Right kidney (tissue), 9 donors: ENCODE results near the gene VBP1.
A peak's percentile ranks its signal among the peaks of the same experiment; 100 is the strongest.
"Not testable (repeated sequence)": the region's sequence is repeated elsewhere in the genome, so short reads cannot be mapped to it uniquely, and the experiment has no call there.

ENCODE experiments used
- DNase-seq: peaks from one replicate; pipeline ENCODE4 v3.0.0-alpha.2; 2016
- long read RNA-seq, 8 donors: transcript quantifications; one replicate each; lab custom pipeline, GENCODE V29; 2026

Gene VBP1, protein sequence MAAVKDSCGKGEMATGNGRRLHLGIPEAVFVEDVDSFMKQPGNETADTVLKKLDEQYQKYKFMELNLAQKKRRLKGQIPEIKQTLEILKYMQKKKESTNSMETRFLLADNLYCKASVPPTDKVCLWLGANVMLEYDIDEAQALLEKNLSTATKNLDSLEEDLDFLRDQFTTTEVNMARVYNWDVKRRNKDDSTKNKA
- long read RNA-seq, donor 1, transcript VBP1-201 (6 exons, 1,686 nt) = major isoform, 55 of 158 reads
- long read RNA-seq, donor 1, partial matches to known transcripts = 95 of 158 reads
- long read RNA-seq, donor 1, other reads (novel, unspliced or antisense) = 7 of 158 reads
- long read RNA-seq, donor 2, transcript VBP1-201 (6 exons, 1,686 nt) = major isoform, 26 of 105 reads
- long read RNA-seq, donor 2, partial matches to known transcripts = 79 of 105 reads
- long read RNA-seq, donor 2, other reads (novel, unspliced or antisense) = 0 of 105 reads
- long read RNA-seq, donor 3, transcript VBP1-201 (6 exons, 1,686 nt) = major isoform, 16 of 49 reads
- long read RNA-seq, donor 3, partial matches to known transcripts = 33 of 49 reads
- long read RNA-seq, donor 3, other reads (novel, unspliced or antisense) = 0 of 49 reads
- long read RNA-seq, donor 4, transcript VBP1-201 (6 exons, 1,686 nt) = major isoform, 32 of 91 reads
- long read RNA-seq, donor 4, partial matches to known transcripts = 59 of 91 reads
- long read RNA-seq, donor 4, other reads (novel, unspliced or antisense) = 0 of 91 reads
- long read RNA-seq, donor 5, transcript VBP1-201 (6 exons, 1,686 nt) = major isoform, 48 of 81 reads
- long read RNA-seq, donor 5, partial matches to known transcripts = 33 of 81 reads
- long read RNA-seq, donor 5, other reads (novel, unspliced or antisense) = 0 of 81 reads
- long read RNA-seq, donor 6, transcript VBP1-201 (6 exons, 1,686 nt) = major isoform, 22 of 22 reads
- long read RNA-seq, donor 6, partial matches to known transcripts = 0 of 22 reads
- long read RNA-seq, donor 6, other reads (novel, unspliced or antisense) = 0 of 22 reads
- long read RNA-seq, donor 7, transcript VBP1-201 (6 exons, 1,686 nt) = major isoform, 38 of 38 reads
- long read RNA-seq, donor 7, partial matches to known transcripts = 0 of 38 reads
- long read RNA-seq, donor 7, other reads (novel, unspliced or antisense) = 0 of 38 reads
- long read RNA-seq, donor 8, transcript VBP1-201 (6 exons, 1,686 nt) = major isoform, 27 of 27 reads
- long read RNA-seq, donor 8, partial matches to known transcripts = 0 of 27 reads
- long read RNA-seq, donor 8, other reads (novel, unspliced or antisense) = 0 of 27 reads

DNA sequence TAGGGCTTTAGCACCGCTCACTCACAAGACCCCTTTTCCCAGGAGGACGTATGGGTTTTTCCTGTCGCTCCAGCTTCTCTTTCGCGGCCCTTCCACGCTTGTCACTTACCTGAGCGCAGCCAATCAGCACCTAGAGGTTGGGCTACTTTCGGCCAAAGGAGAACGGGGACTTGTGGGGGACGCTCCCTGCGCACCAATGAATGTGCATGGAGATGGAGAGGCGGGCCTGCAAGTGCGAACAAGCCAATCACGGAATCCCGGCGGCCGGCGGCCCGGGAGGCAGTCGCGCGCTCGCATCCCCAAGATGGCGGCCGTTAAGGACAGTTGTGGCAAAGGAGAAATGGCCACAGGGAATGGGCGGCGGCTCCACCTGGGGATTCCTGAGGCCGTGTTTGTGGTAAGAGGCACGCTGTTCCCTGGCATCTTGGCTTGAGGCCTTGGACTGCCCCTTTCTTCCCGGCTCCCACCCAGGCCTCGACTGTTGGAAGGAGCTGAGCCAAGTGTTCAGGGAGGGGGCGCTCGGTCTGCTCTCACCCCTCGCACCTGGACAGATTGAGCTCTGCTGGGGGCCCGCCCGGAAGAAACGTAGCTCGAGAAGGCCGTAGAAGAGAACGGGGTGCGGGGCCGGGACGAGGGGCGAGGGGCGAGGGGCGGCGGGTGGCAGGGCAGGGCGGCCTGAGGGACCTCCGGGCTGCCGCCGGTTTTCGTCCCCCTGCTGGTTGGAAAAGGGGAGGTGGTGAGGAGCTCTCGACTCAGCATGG lies at the start of gene VBP1:
VBP1 (plus strand) TSS at position 282 of the 761 bp plus-strand sequence; CDS start at position 305, 23 bp downstream.
- peak; percentile 79 for DNase-seq

DNA sequence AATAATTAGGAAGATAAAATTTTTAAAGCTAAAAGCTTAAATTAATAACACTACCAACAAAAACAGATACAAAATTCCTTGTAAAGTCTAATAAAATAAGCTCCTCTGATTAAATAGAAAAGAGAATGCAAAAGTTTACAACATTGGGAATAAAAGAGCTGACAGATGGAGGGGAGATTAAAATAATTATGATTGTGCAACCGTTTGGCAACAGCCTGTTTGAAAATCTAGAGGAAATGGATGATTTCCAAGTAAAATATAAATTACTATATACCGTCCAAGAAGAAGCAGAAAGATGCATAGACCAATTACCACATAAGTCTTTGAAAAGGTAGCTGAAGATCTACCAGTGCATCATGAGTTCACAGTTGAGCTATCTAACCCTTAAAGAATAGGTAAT lies 46.4 kb upstream of the VBP1 start:
- no peak for DNase-seq

DNA sequence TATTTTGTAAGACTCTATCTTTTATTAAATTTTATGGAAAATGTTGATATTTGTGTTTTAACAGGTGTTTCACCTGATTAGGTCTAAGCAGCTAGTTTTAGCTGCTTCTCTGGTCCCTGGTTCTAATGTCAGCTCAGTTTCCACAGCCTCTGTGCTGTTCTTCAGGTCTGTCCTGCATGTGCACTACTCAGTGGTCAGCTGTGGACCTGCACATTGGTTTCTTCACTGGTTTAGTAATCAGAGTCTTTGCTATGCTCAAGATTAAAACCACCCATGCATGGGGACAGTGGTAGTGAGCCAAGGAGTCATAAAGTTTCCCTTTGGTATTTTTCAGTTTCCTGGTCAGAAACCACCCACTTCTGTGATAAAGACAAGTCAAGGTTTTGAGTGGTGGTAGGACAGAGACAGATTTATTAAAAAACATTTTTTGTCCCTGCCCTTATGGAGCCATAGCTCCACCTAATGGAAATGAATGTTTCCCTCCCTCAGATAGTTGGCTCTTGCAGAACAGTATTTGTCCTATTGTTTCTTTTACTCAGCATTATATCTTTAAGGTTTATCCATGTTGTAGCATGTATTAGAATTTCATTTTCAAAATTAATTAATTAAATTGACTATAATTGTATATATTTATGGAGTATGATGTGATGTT lies 36.8 kb upstream of the VBP1 start:
- no peak for DNase-seq

DNA sequence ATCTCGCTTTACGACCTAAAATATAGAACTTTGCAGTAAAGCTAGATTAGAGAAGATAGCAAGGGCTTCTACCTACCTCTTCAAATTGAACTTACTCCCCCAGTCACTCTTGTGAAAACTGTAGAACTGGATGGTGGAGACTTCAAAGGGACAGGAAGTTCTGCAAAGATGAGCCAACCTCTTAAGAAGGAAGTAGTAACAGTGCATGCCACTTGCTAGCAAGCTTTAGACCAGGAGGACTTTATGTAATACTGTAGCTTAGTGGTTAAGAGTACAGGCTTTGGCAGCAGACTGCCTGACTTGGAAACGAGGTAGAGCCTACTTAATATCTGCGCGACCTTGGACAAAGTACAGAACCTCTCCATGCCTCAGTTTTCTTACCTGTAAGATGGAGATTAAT lies 27.5 kb upstream of the VBP1 start:
- no peak for DNase-seq

DNA sequence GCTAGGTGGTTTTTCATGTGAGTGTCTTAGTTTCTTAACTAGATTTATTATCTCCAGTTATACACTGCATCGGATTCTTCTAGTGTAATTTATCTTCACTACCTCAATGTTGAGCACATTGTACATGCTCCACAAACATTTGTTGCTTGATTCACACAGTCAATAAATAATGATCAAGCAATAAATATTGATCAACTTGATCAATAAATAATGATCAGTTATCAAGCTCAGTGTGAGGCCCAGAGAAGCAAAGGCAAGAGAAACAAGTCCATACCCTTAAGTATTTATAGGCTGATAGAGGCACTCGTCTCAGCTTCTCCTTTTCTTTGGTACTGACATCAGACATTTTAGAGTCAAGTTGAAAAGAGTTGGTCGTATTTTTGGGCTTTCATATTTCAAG lies 5.1 kb upstream of the VBP1 start:
- no peak for DNase-seq

DNA sequence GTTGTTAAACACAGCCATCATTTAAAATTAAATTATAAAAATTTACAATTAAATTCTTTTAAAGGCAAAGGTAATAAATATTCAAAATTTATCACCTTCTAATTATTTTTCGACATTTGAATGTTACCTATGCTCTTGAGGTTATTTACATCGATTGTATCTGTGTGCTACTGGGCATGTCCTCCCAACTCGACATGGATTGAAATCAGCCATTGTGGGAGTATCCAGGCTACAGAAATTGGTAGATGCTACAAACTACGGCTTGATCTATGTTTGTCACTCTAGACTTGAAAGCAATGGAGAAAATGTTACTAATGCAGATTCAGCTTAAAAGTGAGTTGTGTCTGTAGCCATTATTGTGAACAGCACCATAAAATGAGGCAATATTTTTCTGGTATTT lies 2.5 kb upstream of the VBP1 start:
- DNase-seq = no peak

DNA sequence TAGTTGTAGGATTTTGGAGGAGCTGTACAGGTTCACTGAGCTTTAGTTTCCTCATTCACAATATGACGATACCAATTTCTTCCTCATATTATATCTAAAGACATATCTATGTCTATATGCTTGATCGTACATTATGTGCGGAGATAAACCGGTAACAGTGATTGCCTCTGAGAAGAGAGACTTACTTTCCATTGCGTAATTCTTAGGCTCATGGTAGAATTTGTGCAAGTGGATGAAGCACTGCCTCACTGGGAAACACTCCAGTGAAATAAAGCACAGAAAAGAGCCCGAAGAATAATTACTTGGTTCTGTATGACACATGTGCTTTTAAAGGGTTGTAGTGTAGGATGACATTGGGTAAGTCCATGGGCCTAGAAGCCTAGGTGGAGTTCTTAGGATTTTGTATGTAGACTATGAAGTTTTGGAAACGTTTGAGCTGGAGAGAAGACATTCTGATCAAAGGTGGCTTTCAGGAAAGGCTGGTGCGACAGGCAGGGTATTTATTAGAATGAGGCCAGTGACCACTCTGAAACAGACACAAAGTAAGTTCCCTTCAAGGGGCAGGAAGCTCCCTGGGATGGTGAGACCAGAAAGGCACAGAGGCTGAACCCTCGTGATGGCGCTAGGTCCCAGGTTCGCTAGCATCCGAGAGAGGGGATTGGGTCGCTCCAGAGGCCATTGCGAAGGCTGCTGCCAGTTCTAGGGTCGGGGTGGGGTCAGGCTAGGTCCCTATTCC lies 649 bp upstream of the VBP1 start:
- no peak for DNase-seq

DNA sequence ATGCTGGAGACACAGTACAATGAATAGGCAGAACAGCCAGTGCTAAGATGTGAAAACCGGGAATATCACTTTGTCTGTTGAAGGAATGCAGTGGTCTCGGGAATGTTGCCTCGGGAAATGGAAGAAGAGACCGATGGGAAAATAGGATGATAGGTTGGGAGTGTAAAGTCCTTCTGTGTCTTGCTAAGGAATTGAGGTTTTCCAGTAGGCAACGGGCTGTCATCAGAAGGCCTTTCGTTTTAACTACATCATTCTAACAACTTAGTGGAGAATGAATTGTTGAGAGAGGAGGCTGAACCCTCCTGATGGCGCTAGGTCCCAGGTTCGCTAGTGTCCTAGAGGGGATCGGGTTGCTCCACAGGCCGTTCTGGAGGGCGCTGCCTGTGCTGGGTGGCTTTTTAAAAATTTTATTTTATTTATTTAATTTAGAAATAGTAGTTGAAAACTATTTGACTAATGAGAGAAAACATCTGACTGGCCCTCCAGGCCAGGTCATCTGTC lies 730 bp downstream of the VBP1 start:
- peak; percentile 54 for DNase-seq

DNA sequence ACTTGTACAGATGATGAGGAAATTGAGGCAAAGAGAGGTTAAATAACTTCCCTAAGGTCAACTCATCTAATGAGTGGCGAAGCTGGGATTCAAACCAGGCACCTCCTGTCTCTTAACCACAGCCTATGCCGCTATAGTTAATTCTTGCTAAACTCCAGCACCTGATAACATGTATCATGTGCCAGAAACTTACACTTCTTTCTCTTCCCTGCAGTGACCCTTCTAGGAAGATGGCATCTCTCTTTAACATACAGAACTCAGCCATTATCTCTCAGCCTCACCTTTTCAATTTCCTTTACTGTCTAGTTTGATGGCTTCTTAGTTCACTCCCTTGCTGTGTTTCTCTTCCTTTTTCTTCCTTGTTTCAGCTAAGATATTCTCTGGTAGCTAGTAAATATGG lies 2.5 kb downstream of the VBP1 start:
- no peak for DNase-seq

DNA sequence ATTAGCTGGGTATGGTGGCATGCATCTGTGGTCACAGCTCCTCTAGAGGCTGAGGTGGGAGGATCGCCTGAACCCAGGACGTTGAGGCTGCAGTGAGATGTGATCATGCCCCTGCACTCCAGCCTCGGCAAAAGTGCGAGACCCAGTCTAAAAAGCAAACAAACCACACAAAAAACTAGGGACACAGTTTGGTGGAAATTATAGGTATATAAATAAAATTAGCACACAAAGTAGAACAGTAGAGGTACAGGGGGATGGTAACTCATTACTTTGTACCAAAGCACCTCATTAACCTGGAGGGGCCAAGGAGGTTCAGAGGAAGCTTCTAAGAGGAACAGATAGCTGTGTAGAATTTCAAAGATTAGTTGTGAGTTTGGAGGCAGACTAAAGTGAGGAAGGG lies 5.1 kb downstream of the VBP1 start:
- no peak for DNase-seq

DNA sequence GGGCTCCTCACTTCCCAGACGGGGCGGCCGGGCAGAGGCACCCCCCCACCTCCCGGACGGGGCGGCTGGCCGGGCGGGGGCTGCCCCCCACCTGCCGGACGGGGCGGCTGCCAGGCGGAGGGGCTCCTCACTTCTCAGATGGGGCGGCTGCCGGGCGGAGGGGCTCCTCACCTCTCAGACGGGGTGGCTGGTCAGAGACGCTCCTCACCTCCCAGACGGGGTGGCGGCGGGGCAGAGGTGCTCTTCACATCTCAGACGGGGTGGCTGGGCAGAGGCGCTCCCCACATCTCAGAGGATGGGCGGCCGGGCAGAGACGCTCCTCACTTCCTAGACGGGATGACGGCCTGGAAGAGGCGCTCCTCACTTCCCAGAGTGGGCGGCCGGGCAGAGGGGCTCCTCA lies 7.5 kb downstream of the VBP1 start:
- DNase-seq = not testable (repeated sequence)

DNA sequence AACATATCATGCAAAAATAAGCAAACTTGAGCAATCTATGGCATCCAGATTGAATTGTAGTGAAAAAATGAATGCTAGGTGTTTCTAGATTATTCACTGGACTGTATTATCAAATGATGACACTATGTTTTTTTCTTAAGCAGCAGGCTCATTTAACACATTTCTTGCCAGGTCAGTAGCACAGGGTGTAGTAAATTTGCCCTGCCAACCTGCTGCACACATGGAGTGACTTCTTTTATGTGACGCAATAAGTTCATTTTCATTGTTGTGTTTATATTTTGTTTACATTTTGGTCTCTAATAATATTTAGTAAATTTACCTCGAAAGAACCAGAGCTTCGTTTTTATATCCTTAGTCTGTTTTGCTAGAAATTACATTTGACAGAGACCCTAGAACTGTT lies 9.5 kb downstream of the VBP1 start:
- DNase-seq = no peak

DNA sequence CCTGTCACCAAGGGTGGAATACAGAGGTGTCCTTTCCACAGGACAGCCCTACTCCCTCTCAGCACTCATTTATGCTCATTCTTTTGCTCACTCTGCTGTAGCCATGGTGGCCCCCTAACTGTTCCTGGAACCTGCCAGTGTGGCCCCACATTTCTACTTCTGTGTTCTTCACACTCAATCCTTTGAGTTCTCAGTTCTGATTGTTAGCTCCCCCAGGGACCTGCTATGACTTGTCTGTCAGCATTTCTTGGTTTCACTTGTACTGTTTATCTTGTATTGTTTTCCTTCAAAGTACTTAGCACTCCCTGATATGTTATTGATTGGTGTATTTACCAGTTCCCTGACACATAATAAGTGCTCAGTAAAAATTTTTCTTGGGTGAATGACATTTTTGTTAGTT lies 14.9 kb downstream of the VBP1 start:
- no peak for DNase-seq

DNA sequence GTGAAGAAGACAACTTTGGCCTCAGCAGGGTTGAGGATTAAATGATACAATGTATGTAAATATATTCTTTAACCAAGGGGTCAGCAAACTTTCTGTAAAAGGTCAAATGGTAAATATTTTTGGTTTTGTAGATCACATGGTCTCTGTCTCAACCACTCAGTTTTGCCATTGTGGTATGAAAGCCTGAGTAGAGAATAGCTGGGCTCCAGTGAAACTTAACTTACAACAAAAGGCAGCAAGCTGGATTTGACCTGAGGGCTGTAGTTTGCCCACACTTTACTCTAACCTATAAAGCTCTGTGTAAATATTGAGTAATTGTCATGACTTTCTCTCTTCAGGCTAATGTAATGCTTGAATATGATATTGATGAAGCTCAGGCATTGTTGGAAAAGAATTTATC lies 19.6 kb downstream of the VBP1 start:
- no peak for DNase-seq

DNA sequence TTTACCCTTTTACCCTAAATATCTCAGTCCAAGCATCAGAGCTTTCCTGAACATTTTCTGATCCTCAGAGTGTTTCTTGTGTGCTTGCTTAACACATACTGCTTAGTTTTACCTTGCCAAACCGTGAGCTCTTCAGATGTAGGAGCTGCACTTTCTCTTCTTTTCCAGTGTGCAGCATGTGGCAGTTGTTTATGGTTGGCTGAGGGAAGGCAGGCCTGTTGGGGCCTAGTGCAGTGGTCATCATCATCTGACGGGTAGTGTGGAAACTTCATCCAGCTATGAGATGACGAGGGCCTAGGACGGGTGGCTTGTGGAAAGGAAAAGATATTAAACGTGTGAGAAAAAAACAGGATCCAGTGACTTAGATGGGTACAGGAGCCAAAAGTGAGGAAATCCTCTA lies 21.5 kb downstream of the VBP1 start:
- no peak for DNase-seq

DNA sequence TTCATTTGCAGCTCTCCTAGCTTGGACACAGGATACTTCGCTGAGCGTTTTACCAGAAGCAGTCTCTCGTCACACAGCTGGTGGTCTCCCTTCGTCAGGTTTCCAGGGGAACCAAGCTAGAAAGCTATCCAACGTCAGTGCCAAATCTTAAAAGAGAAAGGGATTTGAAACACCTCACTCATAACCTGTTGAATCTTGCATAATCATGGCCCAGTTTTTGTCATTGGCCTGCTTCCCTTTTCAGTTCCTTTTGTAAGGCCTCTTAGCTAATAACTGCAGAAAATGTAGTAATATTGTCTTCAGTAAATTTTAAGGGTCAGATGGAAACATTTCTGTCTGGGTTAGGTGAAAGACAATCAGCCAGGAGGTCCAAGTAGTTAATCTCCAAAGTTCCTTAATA lies 26.0 kb downstream of the VBP1 start:
- no peak for DNase-seq

DNA sequence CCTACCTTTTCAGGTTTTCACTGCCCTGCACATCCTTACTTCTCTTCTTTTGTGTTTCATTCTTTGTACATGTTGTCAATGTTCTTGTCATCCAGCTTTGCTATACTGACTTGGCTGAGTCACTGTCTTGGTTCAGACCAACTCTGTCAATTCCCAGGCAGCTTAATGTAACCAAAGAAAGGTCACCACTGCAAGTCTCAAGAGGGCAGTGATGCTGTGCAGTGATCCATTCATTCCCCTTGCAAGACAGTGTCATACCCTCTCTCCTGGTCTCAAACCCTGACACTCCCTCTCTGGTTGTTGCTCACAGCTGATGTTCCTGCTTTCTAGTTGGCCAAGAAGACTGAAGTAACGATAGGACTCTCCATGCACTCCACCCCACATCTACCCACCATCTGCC lies 30.5 kb downstream of the VBP1 start:
- no peak for DNase-seq

DNA sequence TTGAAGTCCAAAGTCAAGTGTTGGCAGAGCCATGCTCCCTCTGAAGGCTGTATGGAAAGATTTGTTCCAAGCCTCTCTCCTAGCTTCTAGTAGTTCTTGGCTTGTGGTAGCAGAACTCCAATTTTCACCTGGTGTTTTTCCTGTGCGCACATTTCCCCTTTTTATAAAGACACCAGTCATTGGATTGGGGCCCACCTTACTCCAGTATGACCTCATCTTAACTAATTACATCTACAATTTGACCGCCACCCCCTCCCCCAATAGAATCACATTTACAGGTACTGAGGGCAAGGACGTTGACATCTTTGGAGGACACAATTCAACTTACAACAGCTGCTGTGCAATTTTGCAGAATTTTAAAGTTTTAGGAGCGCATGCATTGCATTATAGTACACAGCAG lies 31.2 kb downstream of the VBP1 start:
- no peak for DNase-seq

DNA sequence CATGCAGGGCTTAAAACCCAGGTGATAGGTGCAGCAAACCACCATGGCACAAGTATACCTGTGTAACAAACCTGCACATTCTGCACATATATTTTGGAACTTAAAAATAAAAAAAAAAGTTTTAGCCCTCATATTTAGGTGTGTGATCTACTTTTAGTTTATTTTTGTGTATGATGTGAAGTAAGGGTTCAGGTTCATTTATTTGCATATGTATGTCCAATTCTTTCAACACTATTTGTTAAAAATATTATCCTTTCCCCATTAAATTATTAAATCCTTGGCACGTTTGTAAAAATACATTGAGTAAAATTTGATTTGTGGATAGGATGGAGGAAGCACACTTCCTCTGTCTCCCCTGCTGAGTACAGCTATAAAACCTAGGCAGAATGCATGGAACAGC lies 35.1 kb downstream of the VBP1 start:
- DNase-seq = no peak

DNA sequence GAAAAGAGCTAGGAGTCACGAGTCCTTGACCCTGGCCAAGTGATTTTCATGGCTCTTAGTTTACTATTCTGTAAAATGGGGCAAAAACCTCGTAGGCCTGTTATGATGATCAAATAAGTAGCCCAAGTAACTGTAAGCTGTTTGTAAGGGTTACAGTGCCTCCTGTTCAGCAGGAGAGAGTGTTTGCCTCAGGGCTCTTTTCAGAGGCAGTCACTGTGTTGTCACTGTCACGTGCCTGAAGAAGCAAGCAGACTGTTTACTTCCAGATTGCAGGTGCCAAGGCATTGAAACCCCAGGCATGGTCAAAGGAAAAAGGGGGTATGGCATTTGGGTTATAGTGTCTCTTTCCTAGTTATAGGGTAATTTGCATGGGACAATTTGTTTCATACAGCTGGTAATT lies 43.5 kb downstream of the VBP1 start:
- no peak for DNase-seq
